HepG2 (cell line): Measurements from ENCODE around the gene ATP6V0E2. TPM values are rescaled to one million over a fixed set of nuclear protein-coding genes. Genes with fewer than 3 reads are reported as not detected.

ENCODE experiments used
- ATAC-seq: fragments of 200-7000 bp; cut with Tn5 transposase; 3 replicates; pipeline ENCODE4 v1.9.1; 2020; ENCODE audit warnings: mild to moderate bottlenecking, moderate library complexity
- BruUV-seq: library from RNA; stranded (reverse); fragments of 400-500 nt; replicated peaks from 2 replicates; lab custom pipeline; 2021; lab: Mats Ljungman, UMichigan
- CTCF ChIA-PET: fragments of 300-600 bp; formaldehyde crosslinking; extraction: SDS; loops from one replicate; lab custom pipeline; 2021; ENCODE audit warnings: low total read pairs, inconsistent platforms, low intra/inter-chr PET ratio; lab: Yijun Ruan, JAX
- POLR2A ChIA-PET: fragments of 350-600 bp; sonication (Branson Sonifier 250); formaldehyde crosslinking; loops from one replicate; lab custom pipeline; 2020; ENCODE audit warnings: antibody characterized with exemption, inconsistent platforms; lab: Yijun Ruan, JAX
- DNase-seq: peaks from one replicate; pipeline ENCODE4 v3.0.0-alpha.2; 2015; ENCODE audit warnings: low spot score
- FAIRE-seq: peaks from 3 replicates; lab custom pipeline; 2011; peaks lifted over from hg19 to GRCh38; lab: Jason Lieb, UNC
- H2AFZ ChIP-seq: one replicate; pipeline ENCODE4 v1.6.1; 2011; ENCODE audit warnings: low read length, inconsistent platforms
- H3K27ac ChIP-seq: fragments of 300-600 bp; 3 replicates; pipeline ENCODE4 v1.8.0; 2011; ENCODE audit warnings: mixed run types, mild to moderate bottlenecking, mixed read lengths, low read length, inconsistent platforms; ENCODE audit not compliant: insufficient read depth; ENCODE audit errors: extremely low read length
- H3K27me3 ChIP-seq, 2 experiments: fragments of 200-600 bp in 1 of 2; 2 replicates in 1 of 2; 3 replicates in 1 of 2; pipeline versions ENCODE4 v1.6.0 to v1.8.0; 2011; ENCODE audit warnings: low read length in 2 of 2, mild to moderate bottlenecking in 2 of 2, moderate library complexity in 2 of 2, inconsistent platforms in 1 of 2; ENCODE audit not compliant: insufficient read depth in 2 of 2, control insufficient read depth in 1 of 2
- H3K36me3 ChIP-seq, 2 experiments: fragments of 200-600 bp in 1 of 2; replicated peaks in 1 of 2; 2 replicates in 1 of 2; 3 replicates in 1 of 2; pipeline versions ENCODE4 v1.5.1 to v1.8.0; 2011; ENCODE audit warnings: low read length in 2 of 2, inconsistent platforms in 1 of 2; ENCODE audit not compliant: insufficient read depth in 2 of 2, control insufficient read depth in 1 of 2
- H3K4me1 ChIP-seq: 2 replicates; pipeline ENCODE4 v1.5.1; 2012; ENCODE audit warnings: low read length, inconsistent platforms; ENCODE audit not compliant: insufficient read depth
- H3K4me2 ChIP-seq: 2 replicates; pipeline ENCODE4 v1.6.0; 2011; ENCODE audit warnings: low read depth, low read length, inconsistent platforms
- H3K4me3 ChIP-seq, 3 experiments: fragments of 200-600 bp in 1 of 3; sonication (generic), shearing (Covaris generic) in 1 of 3; replicated peaks in 1 of 3; 2 replicates each; pipeline ENCODE4 v1.5.1; 2011 to 2016; ENCODE audit warnings: low read length in 3 of 3, inconsistent platforms in 2 of 3, low read depth in 2 of 3, mild to moderate bottlenecking in 2 of 3, control low read depth in 1 of 3, mixed read lengths in 1 of 3; ENCODE audit not compliant: insufficient read depth in 1 of 3
- H3K79me2 ChIP-seq: one replicate; pipeline ENCODE4 v1.6.1; 2011; ENCODE audit warnings: low read length, inconsistent platforms; ENCODE audit not compliant: insufficient read depth
- H3K9ac ChIP-seq: 2 replicates; pipeline ENCODE4 v1.6.0; 2011; ENCODE audit warnings: mild to moderate bottlenecking, low read depth, low read length, inconsistent platforms; ENCODE audit not compliant: insufficient read depth
- H3K9me3 ChIP-seq: 2 replicates; pipeline ENCODE4 v1.5.1; 2012; ENCODE audit warnings: mild to moderate bottlenecking, low read length
- H4K20me1 ChIP-seq: 2 replicates; pipeline ENCODE4 v1.6.0; 2011; ENCODE audit warnings: inconsistent platforms, mild to moderate bottlenecking, low read length, moderate library complexity; ENCODE audit not compliant: insufficient read depth
- RELA ChIP-seq: sonication (generic); formaldehyde crosslinking; IDR thresholded peaks from 2 replicates; pipeline ENCODE4 v1.4.0; 2020; ENCODE audit warnings: missing genetic modification reagents
- ZNF318 ChIP-seq: sonication (generic); formaldehyde crosslinking; IDR thresholded peaks from 2 replicates; pipeline ENCODE4 v1.4.0; 2020; ENCODE audit warnings: mild to moderate bottlenecking, missing genetic modification reagents
- ZNF841 ChIP-seq: sonication (generic); formaldehyde crosslinking; IDR thresholded peaks from 2 replicates; pipeline ENCODE4 v1.8.1; 2023; ENCODE audit warnings: missing genetic modification reagents, borderline replicate concordance
- WGBS: methylation state at CpG from one replicate; pipeline ENCODE4 v1.1.6; 2017; ENCODE audit warnings: low lambda C conversion rate; 5-methylcytosine and 5-hydroxymethylcytosine counted together
- in situ Hi-C: cut with HindIII; loops from 2 replicates; pipeline ENCODE4 v1.10.0; 2017; ENCODE audit warnings: low pct_unique_long_range_greater_than_20kb; ENCODE audit not compliant: extremely low pct_ligation_motif_present
- intact Hi-C: fragments of 100-400 bp; cut with micrococcal nuclease; formaldehyde crosslinking; loops from one replicate; pipeline ENCODE4 v1.10.0; 2022; ENCODE audit not compliant: unreplicated experiment
- polyA plus RNA-seq, 8 experiments: library from polyadenylated mRNA; depleted of rRNA in 3 of 8; stranded (reverse) in 7 of 8; unstranded in 1 of 8; fragments of >200 nt; fragmentation: Illumina TruSeq in 4 of 8; extraction: Trizol in 4 of 8; gene quantifications; 2 replicates each; pipeline versions ENCODE4 v1.2.1 to v1.2.3, GENCODE V29; 2011 to 2016; ENCODE audit warnings: low read depth in 4 of 8, missing spikeins in 1 of 8, mixed read lengths in 1 of 8; ENCODE audit not compliant: insufficient read depth in 1 of 8
- total RNA-seq, 5 experiments: library from RNA; depleted of rRNA; stranded (reverse); fragments of >200 nt; fragmentation: Illumina TruSeq; extraction: Trizol; gene quantifications; 2 replicates each; pipeline ENCODE4 v1.2.3, GENCODE V29; 2016; ENCODE audit warnings: low read depth in 1 of 5
- TF ChIP-seq, protein P1 (sequence below): sonication (generic); formaldehyde crosslinking; IDR thresholded peaks from 2 replicates; pipeline ENCODE4 v1.5.0; 2020; ENCODE audit warnings: missing genetic modification reagents
- TF ChIP-seq, protein P2 (sequence below): sonication (generic); formaldehyde crosslinking; IDR thresholded peaks from 2 replicates; pipeline ENCODE4 v1.4.0; 2020; ENCODE audit warnings: mild to moderate bottlenecking, missing genetic modification reagents

Gene ATP6V0E2
- total and polyA plus RNA-seq, 2 of the 13 experiments (the other 11 are each of a cell fraction or from before 2014, with no cell fraction given) = 36.8 to 203 TPM

DNA sequence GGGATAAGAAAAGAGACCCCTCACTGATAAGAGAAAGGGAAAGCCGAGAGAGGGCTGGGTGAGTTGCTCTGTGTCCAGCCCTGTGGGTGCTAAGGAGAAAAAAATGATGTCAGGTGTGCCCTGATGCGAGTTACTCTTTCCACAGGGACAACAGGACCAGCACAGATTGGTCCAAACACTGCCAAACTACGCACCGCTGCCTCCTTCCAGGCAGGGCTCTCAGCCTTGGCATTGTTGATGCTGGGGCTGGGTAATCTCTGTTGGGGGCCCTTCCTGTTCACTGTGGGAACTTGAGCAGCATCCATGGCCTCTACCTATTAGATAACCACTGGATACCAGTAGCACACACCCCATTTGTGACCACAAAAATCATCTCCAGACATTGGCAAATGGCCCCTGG is 10.3 kb upstream of the ATP6V0E2 start (continued):
- TF ChIP-seq, protein P1, sequence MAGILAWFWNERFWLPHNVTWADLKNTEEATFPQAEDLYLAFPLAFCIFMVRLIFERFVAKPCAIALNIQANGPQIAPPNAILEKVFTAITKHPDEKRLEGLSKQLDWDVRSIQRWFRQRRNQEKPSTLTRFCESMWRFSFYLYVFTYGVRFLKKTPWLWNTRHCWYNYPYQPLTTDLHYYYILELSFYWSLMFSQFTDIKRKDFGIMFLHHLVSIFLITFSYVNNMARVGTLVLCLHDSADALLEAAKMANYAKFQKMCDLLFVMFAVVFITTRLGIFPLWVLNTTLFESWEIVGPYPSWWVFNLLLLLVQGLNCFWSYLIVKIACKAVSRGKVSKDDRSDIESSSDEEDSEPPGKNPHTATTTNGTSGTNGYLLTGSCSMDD (CRISPR knock-in tag) = no peak
- no peak for TF ChIP-seq ZNF318 (CRISPR knock-in tag)

DNA sequence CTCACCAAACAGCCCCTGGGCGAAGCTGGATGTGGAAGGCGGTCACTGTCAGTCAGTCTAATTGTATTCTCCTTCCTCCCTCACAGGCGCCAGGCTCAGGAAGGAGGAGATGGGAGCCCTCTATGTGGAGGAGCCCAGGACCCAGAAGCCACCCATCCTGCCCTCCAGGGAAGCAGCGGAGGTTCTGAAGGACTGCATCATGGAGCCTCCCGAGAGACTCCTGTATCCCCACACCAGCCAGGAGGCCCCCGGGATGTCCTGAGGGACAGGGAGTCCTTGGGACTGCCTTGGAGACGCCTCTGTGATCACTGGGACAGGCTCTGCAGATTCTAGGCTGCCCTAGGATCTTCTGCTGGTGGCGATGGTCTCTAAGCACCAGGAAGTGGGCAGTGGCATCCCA is 9.7 kb upstream of the ATP6V0E2 start:
- BruUV-seq = no TSS peak
- H3K4me2 ChIP-seq = no peak overlapping the region
- TF ChIP-seq, protein P2, sequence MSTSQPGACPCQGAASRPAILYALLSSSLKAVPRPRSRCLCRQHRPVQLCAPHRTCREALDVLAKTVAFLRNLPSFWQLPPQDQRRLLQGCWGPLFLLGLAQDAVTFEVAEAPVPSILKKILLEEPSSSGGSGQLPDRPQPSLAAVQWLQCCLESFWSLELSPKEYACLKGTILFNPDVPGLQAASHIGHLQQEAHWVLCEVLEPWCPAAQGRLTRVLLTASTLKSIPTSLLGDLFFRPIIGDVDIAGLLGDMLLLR (CRISPR knock-in tag) = no peak
- TF ChIP-seq ZNF841 (CRISPR knock-in tag) (no peak), RELA (no peak)
- no peak for ATAC-seq
- 8% methylated on average over 2 of the region's 8 CpGs for WGBS
- DNase-seq = no peak
- H3K9ac ChIP-seq = no peak overlapping the region
- no peaks in the 10 kb centered on the region for H4K20me1 ChIP-seq
- no peak overlapping the region for H3K27ac ChIP-seq
- no peak for FAIRE-seq
- H3K79me2 ChIP-seq = no peaks in the 10 kb centered on the region
- H2AFZ ChIP-seq = no peak overlapping the region
- no peaks in the 10 kb centered on the region for H3K9me3 ChIP-seq
- in situ Hi-C loops = loop anchor here (25.0 kb wide), 1 partner anchor 173 kb away; no protein-coding TSS in a partner anchor
- POLR2A ChIA-PET = no interaction called here
- H3K36me3 ChIP-seq = no peaks in the 10 kb centered on the region
- CTCF ChIA-PET = no interaction called here
- peaks cover 0 to 10% of the 10 kb centered on the region in 2 experiments; a peak in 1 of 5 replicates for H3K27me3 ChIP-seq
- H3K4me1 ChIP-seq = no peaks in the 10 kb centered on the region
- intact Hi-C loops = no loop called here
- no peak overlapping the region for H3K4me3 ChIP-seq
